ENCODE data around the gene LEMD1.

- TF ChIP-seq CTCF (IDR thresholded peaks at IDR 0.05) = no peak
- TF ChIP-seq POLR2AphosphoS5 (IDR thresholded peaks at IDR 0.05; ENCODE audit: insufficient read depth in 1 of 2, low read depth in 1 of 2) = no peak
- no peak for TF ChIP-seq POLR2A (IDR thresholded peaks at IDR 0.05)
Observed at GRCh38 chr1:205387845-205388244, 34.0 kb downstream of the LEMD1 start.

All from vagina (tissue), 2 donors.